GM12873 (cell line): Measurements from ENCODE around the gene PDGFC.
A peak's percentile ranks its signal among the peaks of the same experiment; 100 is the strongest.

Source experiments
- CTCF ChIP-seq: IDR thresholded peaks from 2 replicates; pipeline ENCODE4 v1.5.1; 2012; ENCODE audit warnings: low read depth, mild to moderate bottlenecking, moderate library complexity, low read length, control low read depth; ENCODE audit not compliant: insufficient read depth; ENCODE audit errors: missing control alignments

PDGFC gene

GRCh38 chr4:156811286-156811685, 160.3 kb downstream of the PDGFC start:
- TF ChIP-seq CTCF: no peak

DNA sequence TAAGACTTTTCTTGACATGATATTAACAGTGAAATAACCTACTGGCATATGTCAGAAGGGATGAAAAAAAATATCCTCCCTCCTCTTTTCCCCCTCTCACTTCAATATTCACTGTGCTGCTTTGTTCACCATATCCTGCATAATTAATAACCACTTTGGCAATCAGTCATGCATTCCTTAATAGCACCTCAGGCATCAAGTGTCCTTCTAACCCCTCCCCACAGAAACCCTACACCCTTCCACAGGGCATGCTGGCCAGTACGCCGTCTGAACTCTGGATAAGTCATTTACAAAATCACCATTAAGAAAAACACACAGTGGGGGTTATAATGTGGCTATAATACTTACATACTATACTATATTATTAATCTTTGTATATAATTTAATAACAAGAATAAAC, 165.9 kb downstream of the PDGFC start:
- no peak for TF ChIP-seq CTCF

DNA sequence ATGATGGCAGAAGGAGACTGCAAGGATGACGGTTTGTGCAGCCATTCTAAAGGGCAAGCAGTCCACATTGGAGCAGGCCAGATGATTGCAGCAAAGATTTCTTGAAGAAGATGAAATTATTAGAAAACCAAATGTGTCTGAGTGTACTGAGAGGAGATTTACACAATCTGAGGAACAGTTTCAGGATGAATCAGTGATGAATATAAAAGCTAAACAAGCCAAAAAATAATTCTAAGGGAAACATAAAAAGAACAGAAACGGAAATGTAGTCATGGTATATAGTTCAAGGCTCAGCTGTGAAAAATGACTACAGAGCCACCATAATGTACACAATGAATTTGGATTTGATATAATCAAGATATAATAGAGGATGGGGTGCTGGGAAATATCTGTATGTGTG, 168.5 kb downstream of the PDGFC start:
- TF ChIP-seq CTCF: no peak

DNA sequence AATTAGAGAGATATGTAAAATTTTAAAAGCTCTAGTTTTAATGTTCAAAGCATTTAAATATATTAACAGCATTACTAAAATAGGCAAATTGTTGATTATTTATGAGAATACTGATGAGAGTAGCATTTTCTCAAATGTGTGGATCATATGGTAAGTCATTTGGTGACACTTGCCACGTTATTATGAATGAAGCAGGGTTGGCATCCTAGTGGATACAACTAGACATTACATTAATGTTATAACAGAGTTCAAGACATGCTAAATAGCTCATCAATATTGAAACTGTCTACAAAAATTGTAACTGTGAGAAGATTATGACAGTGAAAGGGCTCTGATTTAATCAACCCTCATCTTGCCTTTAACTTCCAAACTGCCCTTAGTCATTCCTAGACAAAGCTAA, 171.1 kb downstream of the PDGFC start:
- peak; percentile 16 for TF ChIP-seq CTCF

- TF ChIP-seq CTCF: no peak
Observed at GRCh38 chr4:156799121-156799589, 172.4 kb downstream of the PDGFC start.

DNA sequence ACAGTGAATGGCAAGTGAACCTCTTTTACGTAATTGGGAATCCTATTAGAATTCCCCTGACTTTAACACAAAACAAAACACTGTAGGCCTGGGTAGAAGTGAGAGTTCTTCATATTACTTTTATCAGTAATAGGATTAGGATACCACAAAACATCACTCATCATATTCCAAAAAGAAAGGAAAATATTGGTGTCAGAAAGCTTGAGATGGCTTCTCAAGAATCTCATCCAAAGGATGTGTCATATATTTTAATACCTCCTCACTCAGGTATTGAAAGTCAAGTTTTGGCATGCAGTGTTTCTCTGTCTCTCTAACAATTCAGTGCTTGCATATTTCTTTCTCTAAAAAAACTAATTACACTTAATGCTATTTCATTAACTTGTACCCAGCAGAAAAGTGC, 173.2 kb downstream of the PDGFC start:
- no peak for TF ChIP-seq CTCF

DNA sequence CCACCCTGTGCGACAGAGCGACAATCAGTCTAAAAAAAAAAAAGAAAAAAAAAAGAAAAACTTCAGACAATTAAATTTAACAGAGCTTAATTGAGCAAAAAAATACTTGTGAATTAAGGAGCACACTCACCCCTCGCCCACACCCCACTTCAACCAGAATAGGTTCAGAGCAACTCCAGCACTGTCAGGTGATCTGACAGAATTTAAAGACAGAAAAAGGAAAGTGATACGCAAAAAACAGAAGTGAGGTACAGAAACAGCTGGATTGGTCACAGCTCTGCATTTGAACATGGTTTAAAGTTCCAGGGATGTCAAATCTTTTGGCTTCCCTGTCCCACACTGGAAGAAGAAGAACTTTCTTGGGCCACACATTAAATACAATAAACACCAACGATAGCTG, 174.4 kb downstream of the PDGFC start:
- no peak for TF ChIP-seq CTCF
